Measurements from ENCODE around the gene CAPN3.

CAPN3 gene

DNA sequence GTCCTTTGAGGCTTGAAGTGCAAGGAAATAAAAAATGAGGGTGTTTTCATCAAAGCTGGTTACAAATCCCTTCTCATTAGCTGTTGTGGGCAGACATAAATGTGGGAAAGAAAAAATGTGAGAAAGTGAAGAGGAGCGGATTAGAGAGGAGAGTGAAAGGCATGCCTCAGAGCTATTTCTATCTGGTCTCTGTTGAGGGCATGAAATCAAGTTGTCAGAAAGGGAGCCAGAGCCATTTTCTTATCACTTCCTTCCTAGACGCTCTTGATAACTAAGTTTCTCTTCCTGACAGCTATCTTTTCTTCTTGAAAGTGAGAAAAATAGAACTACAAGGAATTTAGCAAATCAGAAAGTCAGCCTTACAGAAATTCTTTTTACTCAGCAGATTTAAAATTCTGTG is 20.8 kb upstream of the CAPN3 start:
- H3K27me3 ChIP-seq (replicated peaks in 2 of 5; ENCODE audit: control insufficient read depth in 4 of 5, insufficient read depth in 5 of 5, low read length in 4 of 5): no peaks in the 10 kb centered on the region
- H3K36me3 ChIP-seq (ENCODE audit: control insufficient read depth in 4 of 4, insufficient read depth in 4 of 4, low read length in 3 of 4): peaks cover 0 to 12% (median 1%) of the 10 kb centered on the region in 4 experiments
- no peak overlapping the region for H3K4me3 ChIP-seq (ENCODE audit: control insufficient read depth in 1 of 7, extremely low read depth in 1 of 7, insufficient read depth in 4 of 7, low read depth in 2 of 7, low read length in 6 of 7)
- ChIA-PET CTCF (no interaction called here), POLR2A (no interaction called here)
- H3K4me1 ChIP-seq (ENCODE audit: control extremely low read depth in 1 of 4, control insufficient read depth in 4 of 4, insufficient read depth in 4 of 4, low read length in 3 of 4): no peaks in the 10 kb centered on the region
- no peak for DNase-seq
- H3K27ac ChIP-seq (ENCODE audit: insufficient read depth in 1 of 2, low read depth in 1 of 2, low read length in 2 of 2, poor library complexity in 1 of 2, severe bottlenecking in 2 of 2): no peak overlapping the region
- WGBS (ENCODE audit: insufficient coverage): 52% methylated on average over 2 of the region's 2 CpGs
- H3K9me3 ChIP-seq (ENCODE audit: control extremely low read depth in 1 of 5, control insufficient read depth in 4 of 5, insufficient read depth in 2 of 5, low read depth in 1 of 5, low read length in 4 of 5): peaks cover 2 to 14% (median 3%) of the 10 kb centered on the region in 5 experiments

DNA sequence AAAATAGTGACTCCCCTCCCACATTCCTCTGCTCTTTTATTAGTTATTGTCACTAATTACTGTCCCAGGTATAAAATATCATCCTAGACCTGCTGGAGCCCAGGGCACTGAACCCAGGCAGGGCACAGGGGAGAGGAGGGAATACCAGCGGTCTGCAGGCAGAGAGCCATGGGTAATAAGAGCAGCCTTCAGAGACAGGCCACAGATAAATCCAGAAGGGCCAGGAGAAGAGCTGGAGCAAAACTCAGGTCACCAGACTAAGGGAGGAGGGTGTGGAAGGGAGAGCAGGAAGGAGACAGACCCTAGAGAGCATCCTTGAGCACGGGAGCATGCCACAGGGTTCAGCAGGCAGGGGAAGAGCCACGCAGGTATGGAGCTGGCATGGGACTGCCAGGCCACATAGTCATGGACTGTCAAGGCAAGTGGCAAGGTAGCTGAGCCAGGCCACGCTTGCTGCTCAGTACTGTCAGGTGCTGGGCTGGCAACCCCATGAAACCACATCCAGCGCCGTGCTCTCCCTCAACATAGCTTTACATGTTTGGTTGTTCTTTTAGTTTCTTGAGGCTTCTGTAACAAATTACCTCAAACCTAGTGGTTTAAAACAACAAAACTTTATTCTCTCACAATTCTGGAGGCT is 15.6 kb upstream of the CAPN3 start:
- no peak for DNase-seq
- Histone ChIP-seq H3K4me1 (ENCODE audit: control extremely low read depth in 1 of 4, control insufficient read depth in 4 of 4, insufficient read depth in 4 of 4, low read length in 3 of 4) (peaks cover 0 to 4% (median 0%) of the 10 kb centered on the region in 4 experiments), H3K9me3 (ENCODE audit: control extremely low read depth in 1 of 5, control insufficient read depth in 4 of 5, insufficient read depth in 2 of 5, low read depth in 1 of 5, low read length in 4 of 5) (no peaks in the 10 kb centered on the region), H3K36me3 (ENCODE audit: control insufficient read depth in 4 of 4, insufficient read depth in 4 of 4, low read length in 3 of 4) (peaks cover 5 to 31% (median 11%) of the 10 kb centered on the region in 4 experiments), H3K27ac (ENCODE audit: insufficient read depth in 1 of 2, low read depth in 1 of 2, low read length in 2 of 2, poor library complexity in 1 of 2, severe bottlenecking in 2 of 2) (no peak overlapping the region), H3K4me3 (ENCODE audit: control insufficient read depth in 1 of 7, extremely low read depth in 1 of 7, insufficient read depth in 4 of 7, low read depth in 2 of 7, low read length in 6 of 7) (no peak overlapping the region), H3K27me3 (replicated peaks in 2 of 5; ENCODE audit: control insufficient read depth in 4 of 5, insufficient read depth in 5 of 5, low read length in 4 of 5) (no peaks in the 10 kb centered on the region)
- ChIA-PET CTCF (interaction anchor here (1.0 kb wide), 1 partner anchor 128 kb away, joined by 3 read pairs; no protein-coding TSS in a partner anchor), POLR2A (no interaction called here)
- 97% methylated on average over 4 of the region's 6 CpGs for WGBS (ENCODE audit: insufficient coverage)

DNA sequence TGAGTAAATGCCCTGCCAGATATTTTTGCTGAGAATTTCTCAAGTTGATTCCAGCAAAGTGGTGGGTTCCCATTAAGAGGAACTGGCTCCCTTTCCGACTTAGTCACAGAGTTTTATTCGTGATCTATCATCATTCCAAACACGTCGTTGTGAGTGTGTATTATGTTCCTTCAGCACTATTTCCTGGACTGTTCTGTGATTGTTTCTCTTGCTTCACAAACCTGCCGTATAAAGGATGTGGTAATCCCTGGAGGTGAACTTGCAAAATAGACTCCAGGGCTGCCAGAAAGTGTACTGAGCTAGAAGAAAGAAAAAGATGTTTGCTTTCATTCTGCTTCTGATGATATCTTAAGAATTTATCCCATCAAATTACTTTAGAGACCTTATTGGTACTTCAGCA is 14.5 kb upstream of the CAPN3 start:
- ChIA-PET POLR2A (no interaction called here), CTCF (interaction anchor here (0.8 to 1.0 kb wide), 2 partner anchors 12 to 127 kb away, joined by 3 read pairs; no protein-coding TSS in a partner anchor)
- Histone ChIP-seq H3K4me1 (ENCODE audit: control extremely low read depth in 1 of 4, control insufficient read depth in 4 of 4, insufficient read depth in 4 of 4, low read length in 3 of 4) (peaks cover 0 to 4% (median 0%) of the 10 kb centered on the region in 4 experiments), H3K4me3 (ENCODE audit: control insufficient read depth in 1 of 7, extremely low read depth in 1 of 7, insufficient read depth in 4 of 7, low read depth in 2 of 7, low read length in 6 of 7) (no peak overlapping the region), H3K36me3 (ENCODE audit: control insufficient read depth in 4 of 4, insufficient read depth in 4 of 4, low read length in 3 of 4) (peaks cover 5 to 36% (median 11%) of the 10 kb centered on the region in 4 experiments), H3K9me3 (ENCODE audit: control extremely low read depth in 1 of 5, control insufficient read depth in 4 of 5, insufficient read depth in 2 of 5, low read depth in 1 of 5, low read length in 4 of 5) (no peaks in the 10 kb centered on the region), H3K27me3 (replicated peaks in 2 of 5; ENCODE audit: control insufficient read depth in 4 of 5, insufficient read depth in 5 of 5, low read length in 4 of 5) (no peaks in the 10 kb centered on the region), H3K27ac (ENCODE audit: insufficient read depth in 1 of 2, low read depth in 1 of 2, low read length in 2 of 2, poor library complexity in 1 of 2, severe bottlenecking in 2 of 2) (no peak overlapping the region)
- no peak for DNase-seq
- WGBS (ENCODE audit: insufficient coverage): 60% methylated on average over 3 of the region's 5 CpGs

DNA sequence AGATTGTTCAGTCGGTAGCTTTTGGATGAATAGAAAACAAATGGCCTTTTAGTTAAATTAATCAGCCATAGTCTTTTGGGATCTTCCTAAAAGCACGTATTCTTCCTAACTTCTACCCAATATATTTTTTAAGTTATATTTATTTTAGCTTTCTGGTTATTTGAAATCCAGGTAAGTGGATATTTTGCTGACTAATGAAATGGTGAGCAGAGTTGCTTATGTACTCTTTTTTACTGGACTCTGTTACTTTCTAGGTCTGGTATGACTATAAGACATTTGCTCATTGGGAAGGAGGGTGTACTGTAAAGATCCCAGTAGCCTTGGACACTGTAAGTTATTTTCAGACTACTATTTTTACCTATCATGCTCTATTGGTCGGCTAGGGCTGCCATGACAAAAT is 13.8 kb upstream of the CAPN3 start:
- Histone ChIP-seq H3K36me3 (ENCODE audit: control insufficient read depth in 4 of 4, insufficient read depth in 4 of 4, low read length in 3 of 4) (peaks cover 5 to 36% (median 11%) of the 10 kb centered on the region in 4 experiments), H3K27ac (ENCODE audit: insufficient read depth in 1 of 2, low read depth in 1 of 2, low read length in 2 of 2, poor library complexity in 1 of 2, severe bottlenecking in 2 of 2) (no peak overlapping the region)
- POLR2A ChIA-PET: no interaction called here

DNA sequence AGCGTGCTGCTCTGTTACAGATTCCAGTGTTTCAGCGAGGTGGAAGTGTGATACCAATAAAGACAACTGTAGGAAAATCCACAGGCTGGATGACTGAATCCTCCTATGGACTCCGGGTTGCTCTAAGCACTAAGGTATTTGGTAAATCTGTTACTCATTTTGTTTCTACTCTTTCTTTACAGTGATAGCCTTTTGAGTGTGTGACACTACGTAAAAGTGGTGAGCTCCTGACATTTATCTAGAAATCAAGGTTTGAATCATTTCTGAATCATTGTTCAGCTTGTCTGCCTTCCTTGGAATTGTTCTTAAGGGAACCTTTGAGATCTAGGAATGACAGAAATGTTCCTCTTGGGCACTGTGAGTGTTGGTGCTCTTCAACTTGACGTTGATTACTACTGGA is 11.2 kb upstream of the CAPN3 start:
- 100% methylated on average over 5 of the region's 5 CpGs for WGBS (ENCODE audit: insufficient coverage)
- Histone ChIP-seq H3K4me1 (ENCODE audit: control extremely low read depth in 1 of 4, control insufficient read depth in 4 of 4, insufficient read depth in 4 of 4, low read length in 3 of 4) (peaks cover 0 to 4% (median 0%) of the 10 kb centered on the region in 4 experiments), H3K27me3 (replicated peaks in 2 of 5; ENCODE audit: control insufficient read depth in 4 of 5, insufficient read depth in 5 of 5, low read length in 4 of 5) (no peaks in the 10 kb centered on the region), H3K4me3 (ENCODE audit: control insufficient read depth in 1 of 7, extremely low read depth in 1 of 7, insufficient read depth in 4 of 7, low read depth in 2 of 7, low read length in 6 of 7) (no peak overlapping the region), H3K9me3 (ENCODE audit: control extremely low read depth in 1 of 5, control insufficient read depth in 4 of 5, insufficient read depth in 2 of 5, low read depth in 1 of 5, low read length in 4 of 5) (no peaks in the 10 kb centered on the region), H3K36me3 (ENCODE audit: control insufficient read depth in 4 of 4, insufficient read depth in 4 of 4, low read length in 3 of 4) (peaks cover 11 to 54% (median 13%) of the 10 kb centered on the region in 4 experiments), H3K27ac (ENCODE audit: insufficient read depth in 1 of 2, low read depth in 1 of 2, low read length in 2 of 2, poor library complexity in 1 of 2, severe bottlenecking in 2 of 2) (no peak overlapping the region)
- POLR2A ChIA-PET: no interaction called here
- DNase-seq: no peak
- CTCF ChIA-PET: no interaction called here

More for the DNA sequence above, 13.8 kb upstream of the CAPN3 start:
- CTCF ChIA-PET: interaction anchor here (0.8 kb wide), 1 partner anchor 13 kb away, joined by 3 read pairs; no protein-coding TSS in a partner anchor
- Histone ChIP-seq H3K27me3 (replicated peaks in 2 of 5; ENCODE audit: control insufficient read depth in 4 of 5, insufficient read depth in 5 of 5, low read length in 4 of 5) (no peaks in the 10 kb centered on the region), H3K4me3 (ENCODE audit: control insufficient read depth in 1 of 7, extremely low read depth in 1 of 7, insufficient read depth in 4 of 7, low read depth in 2 of 7, low read length in 6 of 7) (no peak overlapping the region), H3K4me1 (ENCODE audit: control extremely low read depth in 1 of 4, control insufficient read depth in 4 of 4, insufficient read depth in 4 of 4, low read length in 3 of 4) (peaks cover 0 to 4% (median 0%) of the 10 kb centered on the region in 4 experiments), H3K9me3 (ENCODE audit: control extremely low read depth in 1 of 5, control insufficient read depth in 4 of 5, insufficient read depth in 2 of 5, low read depth in 1 of 5, low read length in 4 of 5) (no peaks in the 10 kb centered on the region)
- no peak for DNase-seq
- 100% methylated on average over 1 of the region's 3 CpGs for WGBS (ENCODE audit: insufficient coverage)

DNA sequence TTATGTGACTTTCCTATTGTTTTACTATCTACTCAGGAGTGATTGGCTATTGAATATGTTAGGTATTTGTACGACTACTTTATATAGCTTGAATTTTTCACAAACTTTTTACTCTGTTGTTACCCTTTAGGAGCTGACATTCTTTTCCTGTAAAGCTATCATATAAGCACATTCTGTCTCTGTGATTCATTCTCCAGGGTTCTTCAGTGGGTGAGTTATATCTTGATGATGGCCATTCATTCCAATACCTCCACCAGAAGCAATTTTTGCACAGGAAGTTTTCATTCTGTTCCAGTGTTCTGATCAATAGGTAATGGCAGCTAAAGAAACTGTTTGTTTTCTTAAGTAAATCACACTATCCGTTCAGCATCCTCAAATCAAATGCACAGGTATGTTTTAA is 10.1 kb upstream of the CAPN3 start:
- Histone ChIP-seq H3K9me3 (ENCODE audit: control extremely low read depth in 1 of 5, control insufficient read depth in 4 of 5, insufficient read depth in 2 of 5, low read depth in 1 of 5, low read length in 4 of 5) (no peaks in the 10 kb centered on the region), H3K4me3 (ENCODE audit: control insufficient read depth in 1 of 7, extremely low read depth in 1 of 7, insufficient read depth in 4 of 7, low read depth in 2 of 7, low read length in 6 of 7) (no peak overlapping the region), H3K4me1 (ENCODE audit: control extremely low read depth in 1 of 4, control insufficient read depth in 4 of 4, insufficient read depth in 4 of 4, low read length in 3 of 4) (peaks cover 0 to 4% (median 0%) of the 10 kb centered on the region in 4 experiments), H3K27me3 (replicated peaks in 2 of 5; ENCODE audit: control insufficient read depth in 4 of 5, insufficient read depth in 5 of 5, low read length in 4 of 5) (no peaks in the 10 kb centered on the region), H3K27ac (ENCODE audit: insufficient read depth in 1 of 2, low read depth in 1 of 2, low read length in 2 of 2, poor library complexity in 1 of 2, severe bottlenecking in 2 of 2) (no peak overlapping the region), H3K36me3 (ENCODE audit: control insufficient read depth in 4 of 4, insufficient read depth in 4 of 4, low read length in 3 of 4) (peaks cover 12 to 50% (median 15%) of the 10 kb centered on the region in 4 experiments)
- POLR2A ChIA-PET: no interaction called here
- no peak for DNase-seq
- no CpG with 5 or more reads among the region's 2 CpGs for WGBS (ENCODE audit: insufficient coverage)
- CTCF ChIA-PET: interaction anchor here (1.5 kb wide), 1 partner anchor 19 kb away, joined by 4 read pairs; no protein-coding TSS in a partner anchor

DNA sequence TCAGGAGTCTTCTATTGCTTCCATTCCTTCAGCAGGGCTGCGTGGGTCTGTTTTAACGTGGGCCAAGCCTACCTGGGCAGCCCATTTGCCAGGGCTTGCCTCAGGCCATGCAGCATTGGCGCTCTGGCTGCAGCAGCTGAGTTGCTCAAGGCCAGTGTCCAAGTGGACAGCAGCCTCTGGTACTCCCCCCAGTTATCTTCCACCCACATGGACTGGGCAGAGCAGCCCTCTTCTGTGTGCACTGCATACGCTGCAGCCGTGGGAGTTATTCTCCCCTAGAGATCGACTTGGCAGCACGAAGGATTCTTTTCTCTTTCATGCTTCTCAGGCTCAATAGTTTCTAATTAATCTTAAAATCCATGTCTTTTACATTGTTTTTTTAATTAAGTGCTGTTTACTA is 6.9 kb upstream of the CAPN3 start:
- no peaks in the 10 kb centered on the region for H3K27me3 ChIP-seq (replicated peaks in 2 of 5; ENCODE audit: control insufficient read depth in 4 of 5, insufficient read depth in 5 of 5, low read length in 4 of 5)
- WGBS (ENCODE audit: insufficient coverage): 100% methylated on average over 3 of the region's 7 CpGs
- no peaks in the 10 kb centered on the region for H3K9me3 ChIP-seq (ENCODE audit: control extremely low read depth in 1 of 5, control insufficient read depth in 4 of 5, insufficient read depth in 2 of 5, low read depth in 1 of 5, low read length in 4 of 5)
- H3K4me3 ChIP-seq (ENCODE audit: control insufficient read depth in 1 of 7, extremely low read depth in 1 of 7, insufficient read depth in 4 of 7, low read depth in 2 of 7, low read length in 6 of 7): no peak overlapping the region
- ChIA-PET CTCF (no interaction called here), POLR2A (no interaction called here)
- no peaks in the 10 kb centered on the region for H3K4me1 ChIP-seq (ENCODE audit: control extremely low read depth in 1 of 4, control insufficient read depth in 4 of 4, insufficient read depth in 4 of 4, low read length in 3 of 4)
- H3K36me3 ChIP-seq (ENCODE audit: control insufficient read depth in 4 of 4, insufficient read depth in 4 of 4, low read length in 3 of 4): peaks cover 10 to 39% (median 16%) of the 10 kb centered on the region in 4 experiments
- DNase-seq: no peak
- H3K27ac ChIP-seq (ENCODE audit: insufficient read depth in 1 of 2, low read depth in 1 of 2, low read length in 2 of 2, poor library complexity in 1 of 2, severe bottlenecking in 2 of 2): no peak overlapping the region

Measured in common myeloid progenitor, CD34-positive (primary cell).